OCI-LY3 (cell line): Measurements from ENCODE around the gene FIZ1.

Source experiments
- H2AFZ ChIP-seq: fragments of 200-600, 300-600 bp; shearing (Covaris generic); 2 replicates; pipeline ENCODE4 v1.6.0; 2014; ENCODE audit warnings: antibody characterized with exemption, low read depth, low read length
- H3K27ac ChIP-seq: fragments of 200-600, 300-600 bp; sonication (generic); 2 replicates; pipeline ENCODE4 v1.5.1; 2014; ENCODE audit warnings: mild to moderate bottlenecking, low read length, moderate library complexity, mixed read lengths
- H3K27me3 ChIP-seq: fragments of 200-600, 300-600 bp; sonication (generic); 2 replicates; pipeline ENCODE4 v1.6.1; 2014; ENCODE audit warnings: low read depth, low read length, mixed read lengths
- H3K36me3 ChIP-seq: fragments of 200-600, 300-600 bp; sonication (generic); replicated peaks from 2 replicates; pipeline ENCODE3; 2014; ENCODE audit warnings: low read depth, low read length, mixed read lengths
- H3K4me1 ChIP-seq: fragments of 300-600, 200-600 bp; sonication (generic); 2 replicates; pipeline ENCODE4 v1.6.1; 2014; ENCODE audit warnings: low read length, mixed read lengths
- H3K4me2 ChIP-seq: fragments of 200-600, 300-600 bp; sonication (generic); 2 replicates; pipeline ENCODE4 v1.6.1; 2014; ENCODE audit warnings: low read length, mixed read lengths
- H3K4me3 ChIP-seq: fragments of 300-600, 200-600 bp; sonication (generic); 2 replicates; pipeline ENCODE4 v1.5.1; 2014; ENCODE audit warnings: antibody characterized with exemption, mild to moderate bottlenecking, low read length, moderate library complexity
- H3K79me2 ChIP-seq: fragments of 300-600, 200-600 bp; shearing (Covaris generic); 2 replicates; pipeline ENCODE4 v1.6.1; 2014; ENCODE audit warnings: mild to moderate bottlenecking, low read length, mixed read lengths
- H3K9ac ChIP-seq: fragments of 300-600, 200-600 bp; shearing (Covaris generic); 2 replicates; pipeline ENCODE4 v1.6.0; 2014; ENCODE audit warnings: mild to moderate bottlenecking, low read length, moderate library complexity
- H3K9me3 ChIP-seq: fragments of 200-600, 300-600 bp; shearing (Covaris generic); 2 replicates; pipeline ENCODE4 v1.6.1; 2014; ENCODE audit warnings: low read length, mixed read lengths; ENCODE audit not compliant: insufficient read depth
- H4K20me1 ChIP-seq: fragments of 200-600, 300-600 bp; sonication (generic); 2 replicates; pipeline ENCODE4 v1.6.1; 2016; ENCODE audit warnings: low read length, mixed read lengths; ENCODE audit not compliant: insufficient read depth
- CTCF ChIP-seq: fragments of 200-600, 300-600 bp; sonication (generic); IDR thresholded peaks from 2 replicates; pipeline ENCODE4 v1.5.1; 2014; ENCODE audit warnings: antibody characterized with exemption, low read length, low read depth
- EZH2phosphoT487 ChIP-seq: fragments of 200-600 bp; shearing (Covaris generic); IDR thresholded peaks from 2 replicates; pipeline ENCODE4 v1.6.1; 2018; ENCODE audit warnings: antibody characterized with exemption, mixed run types, low read depth

The FIZ1 gene

GRCh38 chr19:55544776-55545439 lies 54.4 kb downstream of the FIZ1 start:
- H3K4me3 ChIP-seq: no peak overlapping the region
- H3K36me3 ChIP-seq: no peaks in the 10 kb centered on the region
- no peaks in the 10 kb centered on the region for H4K20me1 ChIP-seq
- H3K27me3 ChIP-seq: no peaks in the 10 kb centered on the region
- no peaks in the 10 kb centered on the region for H3K9me3 ChIP-seq
- peaks cover 6% of the 10 kb centered on the region; the same call in 1 of the 2 replicates for H3K4me1 ChIP-seq
- no peak overlapping the region for H2AFZ ChIP-seq
- TF ChIP-seq EZH2phosphoT487 (no peak), CTCF (no peak)
- H3K79me2 ChIP-seq: no peaks in the 10 kb centered on the region
- no peak overlapping the region for H3K9ac ChIP-seq
- no peak overlapping the region for H3K27ac ChIP-seq
- H3K4me2 ChIP-seq: no peak overlapping the region

- Histone ChIP-seq H2AFZ (no peak overlapping the region), H3K27ac (no peak overlapping the region), H3K4me2 (no peak overlapping the region), H4K20me1 (no peaks in the 10 kb centered on the region), H3K27me3 (no peaks in the 10 kb centered on the region), H3K4me1 (no peaks in the 10 kb centered on the region), H3K9me3 (no peaks in the 10 kb centered on the region), H3K79me2 (no peaks in the 10 kb centered on the region), H3K9ac (no peak overlapping the region), H3K4me3 (no peak overlapping the region), H3K36me3 (no peaks in the 10 kb centered on the region)
- TF ChIP-seq CTCF (no peak), EZH2phosphoT487 (no peak)
Measured at GRCh38 chr19:55544014-55544413, 55.3 kb downstream of the FIZ1 start.

GRCh38 chr19:55543567-55543966 lies 55.8 kb downstream of the FIZ1 start:
- Histone ChIP-seq H3K9me3 (no peaks in the 10 kb centered on the region), H3K9ac (no peak overlapping the region), H3K36me3 (no peaks in the 10 kb centered on the region), H4K20me1 (no peaks in the 10 kb centered on the region), H2AFZ (no peak overlapping the region), H3K79me2 (no peaks in the 10 kb centered on the region), H3K27ac (no peak overlapping the region), H3K27me3 (no peaks in the 10 kb centered on the region), H3K4me3 (no peak overlapping the region), H3K4me2 (no peak overlapping the region), H3K4me1 (no peaks in the 10 kb centered on the region)
- TF ChIP-seq EZH2phosphoT487: no peak
- TF ChIP-seq CTCF: no peak

- Histone ChIP-seq H3K4me2 (no peak overlapping the region), H3K27me3 (no peaks in the 10 kb centered on the region), H3K36me3 (no peaks in the 10 kb centered on the region), H3K9ac (no peak overlapping the region), H2AFZ (no peak overlapping the region), H3K27ac (no peak overlapping the region), H3K4me1 (no peaks in the 10 kb centered on the region), H3K79me2 (no peaks in the 10 kb centered on the region), H4K20me1 (no peaks in the 10 kb centered on the region), H3K9me3 (no peaks in the 10 kb centered on the region), H3K4me3 (no peak overlapping the region)
- TF ChIP-seq CTCF (no peak), EZH2phosphoT487 (no peak)
Measured at GRCh38 chr19:55542292-55542855, 56.9 kb downstream of the FIZ1 start.
